HepG2 (cell line): Measurements from ENCODE around the gene UBE2Q1.

Experiments
- CTCF ChIP-seq: sonication (generic); formaldehyde crosslinking; IDR thresholded peaks from 2 replicates; pipeline ENCODE4 v1.5.0; 2020; ENCODE audit warnings: mild to moderate bottlenecking, missing genetic modification reagents, moderate library complexity
- DNMT3B ChIP-seq: conservative IDR thresholded peaks from 2 replicates; pipeline ENCODE4 v1.6.1; 2016; ENCODE audit warnings: missing biosample characterization, control low read depth
- EZH2 ChIP-seq: conservative IDR thresholded peaks from 2 replicates; pipeline ENCODE4 v1.6.1; 2012; ENCODE audit warnings: mild to moderate bottlenecking, low read depth, low read length, moderate library complexity
- MATR3 ChIP-seq: sonication (generic); formaldehyde crosslinking; IDR thresholded peaks from 2 replicates; pipeline ENCODE4 v1.4.0; 2020; ENCODE audit warnings: missing genetic modification reagents
- MED1 ChIP-seq: sonication (generic); formaldehyde crosslinking; IDR thresholded peaks from 2 replicates; pipeline ENCODE4 v1.4.0; 2020; ENCODE audit warnings: missing genetic modification reagents
- NR1H2 ChIP-seq: sonication (generic); formaldehyde crosslinking; IDR thresholded peaks from 2 replicates; pipeline ENCODE4 v1.8.1; 2022; ENCODE audit warnings: low read depth, missing genetic modification reagents, borderline replicate concordance
- RNF2 ChIP-seq: fragments of 450-650 bp; conservative IDR thresholded peaks from 2 replicates; pipeline ENCODE4 v1.6.1; 2016; ENCODE audit warnings: low read depth
- ZNF747 ChIP-seq: sonication (generic); formaldehyde crosslinking; IDR thresholded peaks from 2 replicates; pipeline ENCODE4 v1.8.1; 2023; ENCODE audit warnings: missing genetic modification reagents, mild to moderate bottlenecking, borderline replicate concordance
- ZNF816 ChIP-seq: sonication (generic); formaldehyde crosslinking; IDR thresholded peaks from 2 replicates; pipeline ENCODE4 v1.8.0; 2022; ENCODE audit warnings: missing genetic modification reagents, mild to moderate bottlenecking, borderline replicate concordance
- TF ChIP-seq, protein P1 (sequence below), 2 experiments: sonication (generic) in 1 of 2; formaldehyde crosslinking in 1 of 2; IDR thresholded peaks; 2 replicates each; pipeline versions ENCODE4 v1.4.0 to v1.6.1; 2018 to 2020; ENCODE audit warnings: missing genetic modification reagents in 2 of 2, borderline replicate concordance in 1 of 2, low read depth in 1 of 2, mild to moderate bottlenecking in 1 of 2, missing biosample characterization in 1 of 2
- TF ChIP-seq, protein P2 (sequence below): sonication (generic); formaldehyde crosslinking; IDR thresholded peaks from one replicate; pipeline ENCODE4 v1.5.1; 2020; ENCODE audit warnings: mild to moderate bottlenecking, missing genetic modification reagents; ENCODE audit errors: not compliant biosample characterization

DNA sequence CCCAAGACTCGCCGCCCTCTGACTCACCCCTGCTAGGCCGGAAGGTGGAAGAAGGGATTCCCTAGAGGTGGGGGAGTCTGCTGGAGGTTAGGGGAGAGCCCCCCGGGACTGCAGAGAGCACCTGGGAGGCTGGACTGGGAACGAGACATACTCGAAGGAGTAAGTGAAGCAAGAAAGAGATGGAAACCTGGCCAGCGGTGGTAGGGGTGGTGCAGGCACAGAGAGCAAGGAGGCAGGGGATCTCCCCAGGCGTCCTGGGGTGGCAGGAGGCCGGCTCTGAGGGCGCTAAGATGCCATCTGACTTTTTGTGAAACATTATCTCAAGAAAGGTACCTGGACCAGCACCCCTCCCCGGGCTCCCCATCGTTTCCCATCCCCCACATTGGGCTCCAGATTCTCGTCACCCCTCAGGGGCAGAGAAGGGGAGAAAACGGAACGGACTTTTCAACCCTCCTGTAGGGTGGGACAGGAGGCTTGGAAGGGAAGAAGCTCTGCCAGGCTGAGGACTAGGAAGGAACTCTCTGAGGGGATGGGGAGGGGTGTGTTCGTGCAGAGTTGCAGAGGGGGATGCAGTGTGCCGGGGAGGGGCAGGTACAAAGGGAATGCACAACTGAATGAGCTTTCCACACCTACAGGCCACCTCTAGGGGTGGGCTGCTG lies 9.8 kb upstream of the UBE2Q1 start:
- TF ChIP-seq ZNF816 (no peak), NR1H2 (no peak), ZNF747 (CRISPR knock-in tag) (0 out of 2 replicates have a peak, but pooled peaks have one; percentile 5), CTCF (CRISPR knock-in tag) (no peak), RNF2 (no peak), MED1 (CRISPR knock-in tag) (no peak), EZH2 (no peak), MATR3 (CRISPR knock-in tag) (no peak), DNMT3B (CRISPR knock-in tag) (no peak)
- TF ChIP-seq, protein P1, sequence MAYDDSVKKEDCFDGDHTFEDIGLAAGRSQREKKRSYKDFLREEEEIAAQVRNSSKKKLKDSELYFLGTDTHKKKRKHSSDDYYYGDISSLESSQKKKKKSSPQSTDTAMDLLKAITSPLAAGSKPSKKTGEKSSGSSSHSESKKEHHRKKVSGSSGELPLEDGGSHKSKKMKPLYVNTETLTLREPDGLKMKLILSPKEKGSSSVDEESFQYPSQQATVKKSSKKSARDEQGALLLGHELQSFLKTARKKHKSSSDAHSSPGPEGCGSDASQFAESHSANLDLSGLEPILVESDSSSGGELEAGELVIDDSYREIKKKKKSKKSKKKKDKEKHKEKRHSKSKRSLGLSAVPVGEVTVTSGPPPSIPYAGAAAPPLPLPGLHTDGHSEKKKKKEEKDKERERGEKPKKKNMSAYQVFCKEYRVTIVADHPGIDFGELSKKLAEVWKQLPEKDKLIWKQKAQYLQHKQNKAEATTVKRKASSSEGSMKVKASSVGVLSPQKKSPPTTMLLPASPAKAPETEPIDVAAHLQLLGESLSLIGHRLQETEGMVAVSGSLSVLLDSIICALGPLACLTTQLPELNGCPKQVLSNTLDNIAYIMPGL (CRISPR knock-in tag; IDR thresholded peaks at IDR 0.05; ENCODE audit: borderline replicate concordance in 1 of 2, low read depth in 1 of 2) = no peak
- TF ChIP-seq, protein P2, sequence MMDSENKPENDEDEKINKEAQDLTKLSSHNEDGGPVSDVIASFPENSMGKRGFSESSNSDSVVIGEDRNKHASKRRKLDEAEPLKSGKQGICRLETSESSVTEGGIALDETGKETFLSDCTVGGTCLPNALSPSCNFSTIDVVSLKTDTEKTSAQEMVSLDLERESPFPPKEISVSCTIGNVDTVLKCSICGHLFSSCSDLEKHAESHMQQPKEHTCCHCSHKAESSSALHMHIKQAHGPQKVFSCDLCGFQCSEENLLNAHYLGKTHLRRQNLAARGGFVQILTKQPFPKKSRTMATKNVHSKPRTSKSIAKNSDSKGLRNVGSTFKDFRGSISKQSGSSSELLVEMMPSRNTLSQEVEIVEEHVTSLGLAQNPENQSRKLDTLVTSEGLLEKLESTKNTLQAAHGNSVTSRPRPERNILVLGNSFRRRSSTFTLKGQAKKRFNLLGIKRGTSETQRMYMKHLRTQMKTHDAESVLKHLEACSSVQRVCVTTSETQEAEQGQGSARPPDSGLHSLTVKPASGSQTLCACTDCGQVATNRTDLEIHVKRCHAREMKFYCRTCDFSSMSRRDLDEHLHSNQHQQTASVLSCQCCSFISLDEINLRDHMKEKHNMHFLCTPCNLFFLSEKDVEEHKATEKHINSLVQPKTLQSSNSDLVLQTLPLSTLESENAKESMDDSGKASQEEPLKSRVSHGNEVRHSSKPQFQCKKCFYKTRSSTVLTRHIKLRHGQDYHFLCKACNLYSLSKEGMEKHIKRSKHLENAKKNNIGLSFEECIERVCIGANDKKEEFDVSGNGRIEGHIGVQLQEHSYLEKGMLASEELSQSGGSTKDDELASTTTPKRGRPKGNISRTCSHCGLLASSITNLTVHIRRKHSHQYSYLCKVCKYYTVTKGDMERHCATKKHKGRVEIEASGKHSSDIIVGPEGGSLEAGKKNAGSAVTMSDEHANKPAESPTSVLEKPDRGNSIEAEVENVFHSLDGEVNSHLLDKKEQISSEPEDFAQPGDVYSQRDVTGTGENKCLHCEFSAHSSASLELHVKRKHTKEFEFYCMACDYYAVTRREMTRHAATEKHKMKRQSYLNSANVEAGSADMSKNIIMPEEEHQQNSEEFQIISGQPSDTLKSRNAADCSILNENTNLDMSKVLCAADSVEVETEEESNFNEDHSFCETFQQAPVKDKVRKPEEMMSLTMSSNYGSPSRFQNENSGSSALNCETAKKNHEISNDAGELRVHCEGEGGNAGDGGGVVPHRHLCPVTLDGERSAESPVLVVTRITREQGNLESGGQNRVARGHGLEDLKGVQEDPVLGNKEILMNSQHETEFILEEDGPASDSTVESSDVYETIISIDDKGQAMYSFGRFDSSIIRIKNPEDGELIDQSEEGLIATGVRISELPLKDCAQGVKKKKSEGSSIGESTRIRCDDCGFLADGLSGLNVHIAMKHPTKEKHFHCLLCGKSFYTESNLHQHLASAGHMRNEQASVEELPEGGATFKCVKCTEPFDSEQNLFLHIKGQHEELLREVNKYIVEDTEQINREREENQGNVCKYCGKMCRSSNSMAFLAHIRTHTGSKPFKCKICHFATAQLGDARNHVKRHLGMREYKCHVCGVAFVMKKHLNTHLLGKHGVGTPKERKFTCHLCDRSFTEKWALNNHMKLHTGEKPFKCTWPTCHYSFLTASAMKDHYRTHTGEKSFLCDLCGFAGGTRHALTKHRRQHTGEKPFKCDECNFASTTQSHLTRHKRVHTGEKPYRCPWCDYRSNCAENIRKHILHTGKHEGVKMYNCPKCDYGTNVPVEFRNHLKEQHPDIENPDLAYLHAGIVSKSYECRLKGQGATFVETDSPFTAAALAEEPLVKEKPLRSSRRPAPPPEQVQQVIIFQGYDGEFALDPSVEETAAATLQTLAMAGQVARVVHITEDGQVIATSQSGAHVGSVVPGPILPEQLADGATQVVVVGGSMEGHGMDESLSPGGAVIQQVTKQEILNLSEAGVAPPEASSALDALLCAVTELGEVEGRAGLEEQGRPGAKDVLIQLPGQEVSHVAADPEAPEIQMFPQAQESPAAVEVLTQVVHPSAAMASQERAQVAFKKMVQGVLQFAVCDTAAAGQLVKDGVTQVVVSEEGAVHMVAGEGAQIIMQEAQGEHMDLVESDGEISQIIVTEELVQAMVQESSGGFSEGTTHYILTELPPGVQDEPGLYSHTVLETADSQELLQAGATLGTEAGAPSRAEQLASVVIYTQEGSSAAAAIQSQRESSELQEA = no peak
